ENCODE measurements around the gene KLHL6. TPM values are rescaled to one million over a fixed set of nuclear protein-coding genes. Genes with fewer than 3 reads are reported as not detected.

Gene KLHL6
- polyA plus RNA-seq, 6 donors from 2014 or later = 5.0 to 22.1 (median 12.7) TPM

DNA sequence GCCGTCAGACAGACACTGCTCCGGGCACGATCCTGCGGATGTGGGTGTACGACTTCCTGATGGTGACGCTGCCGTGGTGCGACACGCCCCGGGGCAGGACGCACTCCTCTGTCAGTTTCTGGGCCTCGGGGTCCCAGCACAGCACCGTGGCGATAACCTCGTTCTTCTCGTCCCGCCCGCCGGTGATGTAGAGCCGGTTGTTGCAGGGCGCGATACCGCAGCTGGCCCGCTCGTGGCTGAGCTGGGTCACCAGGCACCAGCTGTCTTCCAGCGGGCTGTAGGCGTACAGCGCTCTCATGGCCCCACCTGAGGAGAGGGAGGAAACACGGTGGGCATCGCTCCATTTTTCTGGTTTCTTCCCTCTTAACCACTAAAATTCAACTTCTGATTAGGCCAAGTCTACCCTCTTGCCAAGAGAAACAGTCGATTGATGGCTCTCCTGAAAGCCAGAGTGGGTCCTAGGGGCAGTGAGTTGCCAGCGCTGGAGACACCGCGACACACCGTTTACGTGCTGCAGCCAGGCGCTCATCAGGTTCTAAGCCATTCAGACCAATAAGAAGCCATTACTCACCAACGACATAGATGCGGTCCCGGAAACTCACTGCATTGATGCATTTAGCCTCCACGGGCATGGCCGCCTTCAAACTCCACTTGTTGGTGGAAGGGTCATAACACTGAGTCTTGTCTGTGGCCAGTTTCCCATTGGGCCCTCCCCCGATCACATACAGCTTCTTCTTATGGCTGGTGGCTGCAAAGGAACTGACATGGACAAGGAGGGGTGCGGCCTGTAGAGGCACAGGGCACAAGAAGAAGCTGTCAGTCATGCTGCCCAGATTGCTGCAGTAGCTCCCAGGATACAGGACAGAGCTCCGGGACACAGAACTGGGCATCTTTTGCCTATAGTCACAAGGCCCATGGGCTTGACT lies 63.3 kb downstream of the KLHL6 start:
- Mint-ChIP-seq H3K36me3 (peaks cover 20 to 28% of the 10 kb centered on the region in 2 donors), H3K4me3 (no peak overlapping the region), H3K27ac (peak overlapping the region in 2 of 6 donors; percentile 5 to 42), H3K9me3 (no peaks in the 10 kb centered on the region), H3K27me3 (no peaks in the 10 kb centered on the region), H3K4me1 (peaks cover 0 to 11% (median 0%) of the 10 kb centered on the region in 3 donors)
- no peak for ATAC-seq (ENCODE audit: low read depth in 2 of 2)
- no peak for DNase-seq

DNA sequence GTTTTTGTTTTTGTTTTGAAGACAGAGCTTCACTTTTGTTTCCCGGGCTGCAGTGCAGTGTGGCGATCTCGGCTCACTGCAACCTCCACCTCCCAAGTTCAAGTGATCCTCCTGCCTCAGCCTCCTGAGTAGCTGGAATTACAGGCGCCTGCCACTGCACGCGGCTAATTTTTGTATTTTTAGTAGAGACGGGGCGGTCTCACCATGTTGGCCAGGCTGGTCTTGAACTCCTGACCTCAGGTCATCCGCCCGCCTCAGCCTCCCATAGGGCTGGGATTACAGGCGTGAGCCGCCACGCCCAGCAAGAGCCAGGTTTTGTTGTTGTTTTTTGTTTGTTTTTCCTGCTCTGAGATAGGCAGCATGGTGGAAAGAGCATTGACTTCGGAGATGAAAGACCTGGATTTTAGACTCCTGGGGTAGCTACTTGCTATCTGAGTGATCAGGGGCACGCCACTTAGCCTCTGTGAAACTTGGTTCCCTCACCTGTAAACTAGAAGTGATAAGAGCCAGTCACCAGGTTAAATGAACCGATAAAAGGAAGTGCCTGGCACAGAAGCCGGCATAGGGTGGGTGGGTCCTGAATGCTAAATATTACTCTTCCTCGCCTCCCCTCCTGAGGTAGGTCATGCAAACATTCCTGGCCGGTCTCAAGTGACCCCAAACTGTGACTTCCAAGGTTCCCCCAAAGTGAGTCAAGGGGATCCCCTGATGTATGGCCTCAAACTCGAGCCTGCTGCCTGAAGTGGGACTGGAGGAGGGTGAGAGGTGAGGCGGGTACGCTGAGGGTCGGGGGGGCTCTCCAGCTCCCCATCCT lies 64.2 kb downstream of the KLHL6 start:
- H3K36me3 Mint-ChIP-seq = peaks cover 20 to 28% of the 10 kb centered on the region in 2 donors
- ATAC-seq (ENCODE audit: low read depth in 2 of 2) (no peak), DNase-seq (no peak)
- no peaks in the 10 kb centered on the region for H3K27me3 Mint-ChIP-seq
- H3K27ac Mint-ChIP-seq = peak overlapping the region in 3 of 6 donors; percentile 47 to 87 (median 81)
- peaks cover 0 to 11% (median 2%) of the 10 kb centered on the region in 3 donors for H3K4me1 Mint-ChIP-seq
- H3K9me3 Mint-ChIP-seq = no peaks in the 10 kb centered on the region
- no peak overlapping the region for H3K4me3 Mint-ChIP-seq

DNA sequence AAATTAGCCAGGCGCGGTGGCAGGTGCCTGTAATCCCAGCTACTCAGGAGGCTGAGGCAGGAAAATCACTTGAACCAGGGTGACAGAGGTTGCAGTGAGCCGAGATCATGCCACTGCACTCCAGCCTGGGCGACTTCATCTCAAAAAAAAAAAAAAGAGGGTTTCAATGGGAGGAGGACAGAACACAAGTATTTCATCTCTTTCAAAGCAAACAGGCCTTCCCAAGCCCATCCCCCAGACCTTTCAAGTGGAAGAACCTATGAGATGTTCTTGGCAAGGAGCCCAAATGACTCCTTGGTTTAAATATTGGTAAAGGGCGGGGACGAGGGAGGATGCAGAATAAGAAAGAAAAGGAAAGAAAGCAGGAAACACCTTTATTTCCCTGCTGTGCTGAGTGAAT lies 64.9 kb downstream of the KLHL6 start:
- ATAC-seq (ENCODE audit: low read depth in 2 of 2) (no peak), DNase-seq (no peak)
- peaks cover 20 to 28% of the 10 kb centered on the region in 2 donors for H3K36me3 Mint-ChIP-seq
- peak overlapping the region in 2 of 6 donors; percentile 47 to 62 for H3K27ac Mint-ChIP-seq
- H3K27me3 Mint-ChIP-seq = no peaks in the 10 kb centered on the region
- H3K9me3 Mint-ChIP-seq = no peaks in the 10 kb centered on the region
- peaks cover 0 to 11% (median 5%) of the 10 kb centered on the region in 3 donors for H3K4me1 Mint-ChIP-seq
- H3K4me3 Mint-ChIP-seq = no peak overlapping the region

DNA sequence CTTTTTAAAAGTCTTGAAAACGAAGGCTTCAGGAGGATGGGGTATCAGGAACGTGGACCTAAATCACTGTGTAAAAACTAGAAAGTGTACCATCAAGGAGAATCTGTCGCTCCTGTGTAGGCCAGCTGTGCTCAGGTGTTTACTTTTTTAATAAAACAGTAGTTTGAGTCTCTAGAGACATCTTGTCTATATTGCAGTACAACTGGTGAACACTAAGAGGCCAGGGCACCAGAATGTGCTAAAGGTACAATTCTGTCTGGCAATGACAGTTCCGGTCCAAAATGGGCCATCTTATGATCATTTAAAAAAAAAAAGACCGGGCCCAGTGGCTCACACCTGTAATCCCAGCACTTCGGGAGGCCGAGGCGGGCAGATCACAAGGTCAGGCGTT lies 65.3 kb downstream of the KLHL6 start:
- DNase-seq (no peak), ATAC-seq (ENCODE audit: low read depth in 2 of 2) (no peak)
- no peak overlapping the region for H3K4me3 Mint-ChIP-seq
- no peaks in the 10 kb centered on the region for H3K27me3 Mint-ChIP-seq
- no peaks in the 10 kb centered on the region for H3K9me3 Mint-ChIP-seq
- H3K4me1 Mint-ChIP-seq = peaks cover 0 to 11% (median 5%) of the 10 kb centered on the region in 3 donors
- peaks cover 20 to 28% of the 10 kb centered on the region in 2 donors for H3K36me3 Mint-ChIP-seq
- peak overlapping the region in 4 of 6 donors; percentile 24 to 62 (median 28) for H3K27ac Mint-ChIP-seq

DNA sequence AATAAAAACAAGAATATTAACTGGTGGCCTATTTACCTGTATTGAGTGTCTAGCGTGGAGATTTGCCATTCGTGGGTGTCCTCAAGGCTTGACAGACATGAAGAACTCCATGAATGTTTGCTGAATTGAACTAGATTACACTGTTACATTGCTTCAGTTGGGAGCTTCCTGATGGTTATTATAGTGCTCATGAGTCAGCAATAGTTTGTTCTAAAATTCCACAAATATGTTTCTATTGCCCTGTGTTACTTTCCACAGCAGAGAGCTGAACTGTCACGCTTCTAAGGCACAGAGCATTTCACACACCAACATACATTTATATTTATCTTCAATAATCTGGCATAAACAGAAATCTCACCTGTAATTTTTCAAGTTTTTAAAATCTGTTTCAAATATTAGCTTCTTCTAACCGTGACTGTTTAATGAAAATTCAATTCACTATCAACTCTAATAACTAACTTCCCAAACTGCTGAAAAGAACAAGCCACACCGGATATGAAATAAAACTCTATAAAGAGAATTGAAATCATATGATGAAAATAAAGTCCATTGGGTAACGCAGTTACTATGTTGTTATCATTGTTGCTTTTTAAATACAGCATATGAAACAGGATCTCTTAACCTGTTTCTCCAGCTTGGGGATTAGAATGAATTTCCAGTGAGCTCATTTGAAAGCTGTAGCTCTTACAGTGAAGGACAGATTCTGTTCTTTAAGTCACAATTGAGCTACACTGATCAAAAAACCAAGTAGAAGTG lies 65.9 kb downstream of the KLHL6 start:
- no peak for DNase-seq
- peak overlapping the region in 2 of 6 donors; percentile 24 to 29 for H3K27ac Mint-ChIP-seq
- ATAC-seq (ENCODE audit: low read depth in 2 of 2) = no peak
- H3K9me3 Mint-ChIP-seq = no peaks in the 10 kb centered on the region
- no peak overlapping the region for H3K4me3 Mint-ChIP-seq
- peaks cover 2 to 11% (median 6%) of the 10 kb centered on the region in 3 donors for H3K4me1 Mint-ChIP-seq
- H3K27me3 Mint-ChIP-seq = no peaks in the 10 kb centered on the region
- peaks cover 20 to 28% of the 10 kb centered on the region in 2 donors for H3K36me3 Mint-ChIP-seq

DNA sequence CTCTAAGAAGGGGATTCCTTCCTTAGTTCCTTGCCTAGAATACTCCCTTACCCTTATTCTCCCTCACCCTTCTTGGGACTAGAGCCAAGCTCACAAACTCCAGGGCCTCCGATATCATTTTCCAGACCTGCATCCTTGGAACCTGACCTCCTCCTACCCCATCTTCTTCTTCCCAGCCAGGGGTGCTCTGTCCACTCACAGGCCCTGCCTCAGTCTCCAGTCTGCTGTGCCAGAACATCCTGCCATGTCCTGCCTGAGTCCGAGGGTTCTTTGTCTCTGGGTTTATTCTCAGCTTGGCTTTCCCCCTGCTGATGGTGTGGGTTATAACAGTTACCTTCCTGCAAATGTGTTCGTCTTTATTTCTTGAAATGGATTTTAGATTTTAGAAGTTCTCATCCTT lies 67.2 kb downstream of the KLHL6 start:
- DNase-seq (no peak), ATAC-seq (ENCODE audit: low read depth in 2 of 2) (no peak)
- Mint-ChIP-seq H3K27me3 (no peaks in the 10 kb centered on the region), H3K36me3 (peaks cover 17 to 18% of the 10 kb centered on the region in 2 donors), H3K27ac (peak overlapping the region in 4 of 6 donors; percentile 21 to 97 (median 61)), H3K4me1 (peaks cover 5 to 11% (median 9%) of the 10 kb centered on the region in 3 donors), H3K9me3 (no peaks in the 10 kb centered on the region), H3K4me3 (no peak overlapping the region)

DNA sequence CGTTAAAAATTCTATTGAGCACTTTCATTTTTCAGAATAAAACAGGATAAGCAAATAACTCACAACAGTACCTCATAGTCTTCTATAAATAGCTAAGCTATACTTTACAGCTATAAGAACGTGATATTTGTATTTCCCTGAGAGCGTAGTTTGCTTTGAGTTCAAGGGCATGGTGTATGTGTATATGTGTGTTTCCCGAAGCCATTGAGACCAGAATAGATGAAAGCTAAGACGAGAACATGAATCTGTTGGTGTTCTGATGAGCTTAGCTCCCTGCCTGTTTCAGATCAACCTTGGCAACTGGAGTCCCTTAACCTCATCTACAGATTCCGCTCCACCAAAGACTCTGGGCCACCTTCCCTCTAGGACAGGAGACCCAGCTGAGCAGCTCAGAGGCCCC lies 67.6 kb downstream of the KLHL6 start:
- DNase-seq = no peak

DNA sequence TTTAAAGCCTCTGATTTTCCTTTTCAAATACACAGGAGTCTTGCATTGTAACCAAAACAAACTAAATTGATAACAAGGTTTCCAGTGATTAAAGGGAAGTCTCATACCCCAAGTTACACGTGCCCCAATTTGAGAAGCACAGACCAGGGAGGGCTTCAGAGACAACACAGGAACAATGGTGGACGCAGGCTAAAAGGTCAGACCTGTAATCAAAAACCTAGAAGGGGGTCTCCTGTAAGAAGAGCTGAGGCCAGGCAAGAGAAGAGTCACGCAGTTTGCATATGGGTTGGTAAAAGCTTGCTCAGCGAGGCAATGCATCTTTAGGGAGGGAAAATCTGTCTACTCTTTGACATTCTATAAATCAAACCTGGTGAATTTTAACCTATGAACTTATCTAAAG lies 68.5 kb downstream of the KLHL6 start:
- Mint-ChIP-seq H3K9me3 (no peaks in the 10 kb centered on the region), H3K36me3 (peaks cover 4 to 7% of the 10 kb centered on the region in 2 donors), H3K4me3 (no peak overlapping the region), H3K4me1 (peaks cover 5 to 9% (median 9%) of the 10 kb centered on the region in 3 donors), H3K27me3 (no peaks in the 10 kb centered on the region), H3K27ac (peak overlapping the region in 2 of 6 donors; percentile 18 to 83)
- DNase-seq (no peak), ATAC-seq (ENCODE audit: low read depth in 2 of 2) (no peak)

More for the DNA sequence above, 67.6 kb downstream of the KLHL6 start:
- ATAC-seq (ENCODE audit: low read depth in 2 of 2) = no peak
- Mint-ChIP-seq H3K36me3 (peaks cover 13 to 15% of the 10 kb centered on the region in 2 donors), H3K9me3 (no peaks in the 10 kb centered on the region), H3K4me3 (no peak overlapping the region), H3K27me3 (no peaks in the 10 kb centered on the region), H3K27ac (peak overlapping the region in 2 of 6 donors; percentile 21 to 97), H3K4me1 (peaks cover 5 to 11% (median 9%) of the 10 kb centered on the region in 3 donors)

DNA sequence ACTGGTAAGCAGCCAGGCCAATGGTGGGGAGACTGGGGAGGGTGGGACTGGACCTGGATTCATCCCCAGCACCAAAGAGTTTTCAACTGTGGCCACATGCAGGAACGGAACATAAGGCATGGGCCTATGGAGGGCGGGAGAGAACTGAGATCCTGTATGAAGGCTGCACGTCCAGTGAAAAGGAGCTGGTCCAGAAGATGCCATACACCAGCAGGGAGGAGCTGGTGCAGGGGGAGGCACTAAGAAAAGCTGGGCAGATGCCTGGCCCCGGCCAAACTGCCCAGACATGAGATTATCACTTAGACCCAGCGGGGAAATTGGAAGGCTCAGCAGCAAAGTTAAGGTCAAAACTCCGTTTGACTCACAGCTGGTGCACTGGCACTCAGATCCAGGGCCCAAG lies 69.0 kb downstream of the KLHL6 start:
- peaks cover 5 to 9% (median 7%) of the 10 kb centered on the region in 3 donors for H3K4me1 Mint-ChIP-seq
- no peak for ATAC-seq (ENCODE audit: low read depth in 2 of 2)

DNA sequence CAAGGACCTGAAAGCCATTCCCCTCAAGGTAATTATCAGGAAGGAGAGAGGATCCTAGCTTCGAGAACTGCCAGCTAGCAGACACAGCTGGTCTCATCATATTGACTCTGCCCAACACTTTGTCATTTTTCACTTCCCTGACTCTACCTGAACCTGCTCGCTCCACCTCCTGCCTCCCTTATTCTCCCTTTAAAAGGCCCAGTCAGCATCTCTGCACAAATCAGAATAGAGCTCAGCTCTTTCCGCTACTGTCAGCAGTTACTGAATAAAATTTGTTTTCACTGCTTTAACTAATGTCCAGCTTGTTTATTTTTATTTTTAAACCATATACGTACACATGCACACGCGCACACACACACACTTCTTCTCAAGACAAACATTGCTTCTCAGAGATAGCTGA lies 69.9 kb downstream of the KLHL6 start:
- Mint-ChIP-seq H3K9me3 (no peaks in the 10 kb centered on the region), H3K36me3 (peaks cover 0 to under 1% of the 10 kb centered on the region in 2 donors), H3K27me3 (no peaks in the 10 kb centered on the region), H3K4me3 (no peak overlapping the region), H3K4me1 (peaks cover 0 to 9% (median 5%) of the 10 kb centered on the region in 3 donors), H3K27ac (peak overlapping the region in 5 of 6 donors; percentile 2 to 87 (median 49))
- DNase-seq = no peak
- no peak for ATAC-seq (ENCODE audit: low read depth in 2 of 2)

More for the DNA sequence above, 69.0 kb downstream of the KLHL6 start:
- H3K9me3 Mint-ChIP-seq = no peaks in the 10 kb centered on the region
- H3K36me3 Mint-ChIP-seq = peaks cover 0 to 5% of the 10 kb centered on the region in 2 donors
- H3K4me3 Mint-ChIP-seq = no peak overlapping the region
- H3K27ac Mint-ChIP-seq = peak overlapping the region in 3 of 6 donors; percentile 18 to 70 (median 20)
- H3K27me3 Mint-ChIP-seq = no peaks in the 10 kb centered on the region
- DNase-seq = no peak

DNA sequence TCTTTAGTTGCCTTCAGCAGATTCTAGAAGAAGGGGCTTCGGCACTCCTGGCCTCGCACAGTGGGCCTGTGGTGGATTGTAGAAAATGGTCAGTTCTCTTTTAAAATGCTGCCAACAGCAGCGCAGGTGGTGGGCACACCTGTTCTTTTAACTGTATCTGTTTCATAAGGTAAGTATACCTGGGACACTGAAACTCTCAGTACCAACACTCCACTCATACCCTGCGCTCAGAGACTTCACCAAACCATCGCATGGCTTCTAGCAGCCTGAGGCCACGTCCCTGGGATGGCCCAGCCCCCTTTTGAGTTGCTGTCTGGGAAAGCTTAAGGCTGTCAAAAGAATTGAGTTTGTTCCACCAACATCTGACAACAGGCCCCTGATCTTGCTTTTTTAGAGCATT lies 70.4 kb downstream of the KLHL6 start:
- Mint-ChIP-seq H3K9me3 (no peaks in the 10 kb centered on the region), H3K36me3 (no peaks in the 10 kb centered on the region), H3K27ac (no peak overlapping the region), H3K4me1 (peaks cover 0 to 9% (median 5%) of the 10 kb centered on the region in 3 donors), H3K4me3 (no peak overlapping the region), H3K27me3 (no peaks in the 10 kb centered on the region)
- DNase-seq (no peak), ATAC-seq (ENCODE audit: low read depth in 2 of 2) (no peak)

DNA sequence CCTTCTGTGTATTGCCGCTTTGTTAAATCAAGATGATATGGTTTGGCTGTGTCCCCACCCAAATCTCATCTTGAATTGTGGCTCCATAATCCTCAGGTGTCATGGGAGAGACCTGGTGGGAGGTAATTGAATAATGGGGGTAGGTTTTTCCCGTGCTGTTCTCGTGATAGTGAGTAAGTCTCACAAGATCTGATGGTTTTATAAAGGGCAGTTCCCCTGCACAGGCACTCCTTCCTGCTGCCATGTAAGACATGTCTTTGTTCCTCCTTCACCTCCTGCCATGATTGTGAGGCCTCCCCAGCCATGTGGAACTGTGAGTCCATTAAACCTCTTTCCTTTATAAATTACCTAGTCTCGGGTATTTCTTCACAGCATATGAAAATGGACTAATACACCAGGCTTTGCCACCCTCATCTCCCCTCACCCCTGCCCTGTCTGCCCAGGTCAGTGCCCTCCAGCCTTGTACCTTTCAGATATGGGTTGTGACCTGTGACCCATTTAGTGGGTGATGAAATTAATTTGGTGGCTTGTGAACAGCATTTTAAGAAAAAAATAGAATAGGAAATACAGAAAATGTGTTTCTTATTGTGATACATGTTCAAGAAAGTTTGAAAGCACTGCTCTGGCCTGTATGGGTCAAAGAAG lies 71.0 kb downstream of the KLHL6 start:
- no peak for ATAC-seq (ENCODE audit: low read depth in 2 of 2)
- Mint-ChIP-seq H3K27ac (peak overlapping the region in 2 of 6 donors; percentile 29 to 51), H3K4me1 (peaks cover 0 to 9% (median 5%) of the 10 kb centered on the region in 3 donors), H3K27me3 (no peaks in the 10 kb centered on the region), H3K4me3 (no peak overlapping the region), H3K9me3 (no peaks in the 10 kb centered on the region), H3K36me3 (no peaks in the 10 kb centered on the region)
- DNase-seq = no peak

Data from naive B cell (primary cell).